Left ventricle myocardium superior (tissue), 1 donor: ENCODE results near the gene RPL15. TPM values are rescaled to one million over a fixed set of nuclear protein-coding genes. Genes with fewer than 3 reads are reported as not detected.

Source experiments
- ATAC-seq: fragments of 200-7000 bp; cut with Tn5 transposase; one replicate; pipeline ENCODE4 v1.9.1; 2020; ENCODE audit warnings: mild to moderate bottlenecking, moderate library complexity
- DNase-seq: peaks from one replicate; pipeline ENCODE4 v3.0.0-alpha.2; 2020
- intact Hi-C: fragments of 100-400 bp; cut with micrococcal nuclease; formaldehyde crosslinking; loops from one replicate; pipeline ENCODE4 v1.11.0; 2022
- total RNA-seq: library from RNA; stranded (reverse); fragmentation: NEBNext Ultra II Directional; extraction: Animal tissue kit (Norgen Biotek cat#: 25700); gene quantifications from one replicate; pipeline ENCODE4 v1.2.1, GENCODE V29; 2021
- donor health status: DM: no; HTN: yes; CAD: no; lungs with severe emphysema.

Gene RPL15
- total RNA-seq, 1 donor from 2014 or later = 910 TPM

GRCh38 chr3:23920151-23920655, 3.3 kb downstream of the RPL15 start:
- intact Hi-C loops = no loop called here
- DNase-seq = no peak
- ATAC-seq = no peak

- intact Hi-C loops = no loop called here
- ATAC-seq = no peak
- DNase-seq = no peak
Observed at GRCh38 chr3:23921052-23921511, 4.2 kb downstream of the RPL15 start.

DNA sequence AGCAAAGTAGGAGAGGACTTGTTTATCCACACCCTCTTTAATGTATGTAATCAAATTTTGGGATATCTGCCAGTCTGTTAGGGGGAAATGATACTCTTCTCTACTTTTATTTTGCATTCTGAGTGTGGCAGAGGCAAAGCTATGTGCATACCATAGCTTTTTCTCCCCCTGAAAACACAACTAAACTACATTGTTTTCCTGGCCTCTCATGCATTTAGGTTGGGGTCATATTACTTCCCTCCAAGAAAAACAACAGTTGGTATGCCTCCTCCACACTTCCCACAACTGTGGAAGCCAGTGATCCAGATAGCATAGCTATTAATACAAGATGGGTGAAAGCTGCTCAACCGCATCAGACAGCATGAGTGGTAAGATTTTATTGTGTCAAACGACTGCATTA, 6.9 kb downstream of the RPL15 start:
- intact Hi-C loops = no loop called here
- DNase-seq (no peak), ATAC-seq (no peak)

DNA sequence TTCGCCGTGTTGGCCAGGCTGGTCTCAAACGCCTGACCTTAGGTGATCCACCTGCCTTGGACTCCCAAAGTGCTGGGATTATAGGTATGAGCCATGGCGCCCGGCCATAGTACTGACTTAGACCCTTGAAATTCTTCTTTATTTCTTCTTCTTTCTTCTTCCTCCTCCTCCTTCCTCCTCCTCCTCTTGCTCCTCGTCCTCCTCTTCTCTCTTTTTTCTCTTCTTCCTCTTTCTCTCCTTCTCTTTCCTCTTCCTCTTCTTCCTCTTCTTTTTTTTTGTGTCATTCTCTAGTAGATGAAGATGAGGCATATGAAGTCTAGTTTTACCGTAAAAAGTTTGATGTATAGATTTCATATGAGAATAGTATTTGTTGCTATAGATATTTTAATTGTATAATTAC, 9.3 kb downstream of the RPL15 start:
- DNase-seq (no peak), ATAC-seq (no peak)
- intact Hi-C loops = no loop called here

DNA sequence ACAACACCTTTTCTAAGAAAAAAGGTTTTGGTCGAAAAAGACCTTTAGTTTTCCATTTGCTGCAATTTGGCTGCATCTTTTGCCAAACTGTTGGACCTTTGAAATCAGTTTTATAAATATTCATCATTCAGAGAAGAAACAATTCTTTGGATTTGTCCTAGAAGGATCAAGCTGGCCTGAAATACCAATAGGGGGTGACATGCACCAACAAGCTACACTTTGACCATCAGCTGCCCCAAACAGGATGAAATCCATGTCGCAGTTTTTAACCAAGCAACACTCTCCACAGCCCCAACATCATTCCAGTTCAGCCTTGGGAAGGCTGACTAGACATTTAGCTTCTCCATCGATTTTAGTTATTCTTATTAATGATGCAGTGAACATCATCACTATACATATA, 9.8 kb downstream of the RPL15 start:
- intact Hi-C loops = no loop called here
- no peak for DNase-seq
- ATAC-seq = no peak

GRCh38 chr3:23928524-23928923, 11.6 kb downstream of the RPL15 start:
- intact Hi-C loops = no loop called here
- no peak for DNase-seq
- ATAC-seq = no peak

DNA sequence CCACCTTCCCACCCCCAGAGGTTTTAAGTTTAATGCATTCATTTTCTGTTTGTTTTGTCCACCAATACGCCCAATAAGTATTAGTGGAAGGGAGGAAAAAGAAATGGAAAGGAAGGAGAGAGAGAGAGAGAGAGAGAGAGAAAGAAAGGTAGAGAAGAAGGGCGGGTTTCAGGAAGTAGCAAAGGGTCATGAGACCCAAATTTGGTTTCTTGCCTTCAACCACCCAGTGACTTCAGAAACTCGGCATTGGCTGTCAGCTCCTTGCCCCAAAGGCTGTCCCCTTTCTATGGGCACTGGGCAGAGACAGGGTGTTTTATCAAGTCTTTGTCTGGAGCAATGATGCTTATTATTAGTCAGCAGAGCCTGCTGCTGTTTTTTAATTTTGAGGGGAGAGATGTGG, 14.7 kb downstream of the RPL15 start:
- ATAC-seq (no peak), DNase-seq (no peak)
- intact Hi-C loops = no loop called here

- no peak for ATAC-seq
- intact Hi-C loops = no loop called here
Observed at GRCh38 chr3:23932571-23932970, 15.6 kb downstream of the RPL15 start.

DNA sequence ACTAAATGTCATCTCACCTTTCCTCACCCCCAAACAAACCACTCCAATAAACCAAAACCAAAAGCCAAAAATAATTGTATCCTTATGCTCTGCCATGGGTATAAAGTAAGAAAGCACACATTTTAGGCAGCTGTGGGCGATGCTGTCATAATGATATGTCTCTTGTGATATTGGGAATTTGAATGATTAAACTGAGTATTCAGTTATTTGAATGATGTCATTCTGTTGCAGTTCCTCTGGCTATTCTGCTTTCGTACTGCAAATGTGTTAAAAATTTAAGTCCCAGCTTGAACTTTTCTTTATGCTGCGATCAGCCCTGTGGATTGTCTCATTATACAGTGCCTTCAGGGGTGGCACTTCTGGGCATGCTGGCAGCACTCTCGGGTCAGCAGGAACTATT, 17.3 kb downstream of the RPL15 start:
- DNase-seq (no peak), ATAC-seq (no peak)
- intact Hi-C loops = no loop called here

More at GRCh38 chr3:23932571-23932970, 15.6 kb downstream of the RPL15 start:
- DNase-seq = no peak

GRCh38 chr3:23937296-23937695, 20.4 kb downstream of the RPL15 start:
- no peak for ATAC-seq
- intact Hi-C loops = no loop called here
- no peak for DNase-seq

GRCh38 chr3:23938688-23939087, 21.8 kb downstream of the RPL15 start:
- intact Hi-C loops = no loop called here
- DNase-seq (no peak), ATAC-seq (no peak)

DNA sequence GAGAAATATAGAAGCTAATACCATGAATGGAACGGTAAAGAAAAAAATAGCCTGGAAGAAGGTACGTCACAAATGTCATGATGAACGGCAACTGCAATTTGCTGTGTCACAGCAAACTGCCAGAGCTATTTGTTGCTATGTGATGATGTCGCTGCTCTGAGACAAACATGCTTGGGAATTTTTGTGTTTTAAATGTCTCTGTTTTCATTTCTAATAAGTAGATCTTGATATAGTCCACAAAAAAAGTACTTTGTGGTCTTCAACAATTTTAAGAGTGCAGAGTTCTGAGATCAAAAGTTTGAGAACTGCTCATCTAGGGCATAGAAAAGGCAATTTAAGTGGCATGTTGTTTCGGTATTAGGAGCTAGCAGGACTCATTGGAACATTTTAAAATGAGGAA, 23.8 kb downstream of the RPL15 start:
- no peak for DNase-seq
- intact Hi-C loops = no loop called here
- ATAC-seq = no peak

GRCh38 chr3:23941440-23941839, 24.5 kb downstream of the RPL15 start:
- intact Hi-C loops = no loop called here
- ATAC-seq (no peak), DNase-seq (no peak)

- no peak for DNase-seq
- no peak for ATAC-seq
- intact Hi-C loops = no loop called here
Observed at GRCh38 chr3:23942546-23942945, 25.6 kb downstream of the RPL15 start.

- DNase-seq (no peak), ATAC-seq (no peak)
- intact Hi-C loops = no loop called here
Observed at GRCh38 chr3:23944007-23944783, 27.3 kb downstream of the RPL15 start.

GRCh38 chr3:23944861-23945662, 28.1 kb downstream of the RPL15 start, which contains the start of gene NR1D2:
TSS of gene NR1D2 (plus strand) at chr3:23945286. CDS start at chr3:23945579, 293 bp downstream.
- intact Hi-C loops = no loop called here
- peak; percentile 92 for DNase-seq
- peak; percentile 75 for ATAC-seq

DNA sequence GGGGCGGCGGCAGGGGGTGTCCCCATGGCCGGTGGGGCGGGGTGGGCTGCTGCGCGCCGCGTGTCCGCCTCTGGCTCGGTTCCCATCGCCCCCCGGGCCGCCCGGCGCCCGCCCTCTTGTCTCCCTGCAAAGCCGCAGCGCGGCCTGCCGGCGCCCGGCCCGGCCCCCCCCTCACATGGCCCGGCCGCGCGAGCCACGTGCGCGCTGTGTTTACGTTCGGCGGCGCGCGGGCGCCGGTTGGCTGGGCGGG, 28.7 kb downstream of the RPL15 start:
- intact Hi-C loops = no loop called here
- ATAC-seq = no peak
- no peak for DNase-seq

- intact Hi-C loops = no loop called here
- ATAC-seq (peak; percentile 92), DNase-seq (peak; percentile 100)
Observed at GRCh38 chr3:23945913-23946687, 29.2 kb downstream of the RPL15 start.

DNA sequence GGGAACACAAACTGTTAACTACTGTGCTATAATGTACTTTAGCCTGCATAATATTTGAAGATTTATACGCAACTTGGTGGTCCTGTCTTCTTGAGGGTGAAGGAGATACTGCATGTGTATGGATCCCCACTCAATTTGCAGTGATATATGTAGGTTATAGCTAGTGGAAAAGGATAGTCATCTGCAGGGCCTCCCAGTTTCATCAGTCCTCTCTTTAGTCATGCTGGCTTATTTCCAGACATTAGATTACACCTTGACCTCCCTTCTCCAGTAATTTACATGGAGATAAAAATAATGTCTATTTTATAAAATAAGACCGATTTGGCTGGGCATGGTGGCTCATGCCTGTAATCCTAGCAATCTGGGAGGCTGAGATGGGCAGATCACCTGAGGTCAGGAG, 31.8 kb downstream of the RPL15 start:
- ATAC-seq (no peak), DNase-seq (no peak)
- intact Hi-C loops = no loop called here

GRCh38 chr3:23949784-23950183, 32.9 kb downstream of the RPL15 start:
- ATAC-seq (no peak), DNase-seq (peak; percentile 79)
- intact Hi-C loops = no loop called here
